CD14-positive monocyte (primary cell): ENCODE results near the gene ADAM8. TPM values are rescaled to one million over a fixed set of nuclear protein-coding genes. Genes with fewer than 3 reads are reported as not detected.
A peak's percentile ranks its signal among the peaks of the same experiment; 100 is the strongest.

Experiments
- DNase-seq, 3 donors: peaks; one replicate each; pipeline ENCODE4 v3.0.0-alpha.2; 2011 to 2022
- H2AFZ ChIP-seq: 2 replicates; pipeline ENCODE4 v1.6.0; 2012; ENCODE audit warnings: mild to moderate bottlenecking, low read depth, low read length, inconsistent platforms; ENCODE audit not compliant: insufficient read depth, poor library complexity, severe bottlenecking
- H3K27ac ChIP-seq, 2 donors: 1 replicate in 1 of 2; 2 replicates in 1 of 2; pipeline ENCODE4 v1.5.1; 2012 to 2013; ENCODE audit warnings: low read length in 2 of 2, control low read depth in 1 of 2, inconsistent platforms in 1 of 2, low read depth in 1 of 2, mild to moderate bottlenecking in 1 of 2
- H3K27me3 ChIP-seq, 2 donors: one replicate each; pipeline versions ENCODE4 v1.6.0 to v1.6.1; 2011 to 2013; ENCODE audit warnings: low read length in 2 of 2; ENCODE audit not compliant: control insufficient read depth in 2 of 2, insufficient read depth in 2 of 2
- H3K36me3 ChIP-seq, 2 donors: replicated peaks in 1 of 2; 1 replicate in 1 of 2; 2 replicates in 1 of 2; pipeline versions ENCODE4 v1.5.1 to v1.6.1; 2012 to 2013; ENCODE audit warnings: low read length in 2 of 2, control low read depth in 1 of 2, inconsistent platforms in 1 of 2, mild to moderate bottlenecking in 1 of 2; ENCODE audit not compliant: insufficient read depth in 2 of 2, control insufficient read depth in 1 of 2
- H3K4me1 ChIP-seq, 2 donors: 1 replicate in 1 of 2; 2 replicates in 1 of 2; pipeline versions ENCODE4 v1.5.1 to v1.6.1; 2012 to 2013; ENCODE audit warnings: low read length in 2 of 2, control low read depth in 1 of 2, inconsistent platforms in 1 of 2, mild to moderate bottlenecking in 1 of 2, moderate library complexity in 1 of 2; ENCODE audit not compliant: insufficient read depth in 2 of 2, control insufficient read depth in 1 of 2
- H3K4me2 ChIP-seq: replicated peaks from 2 replicates; pipeline ENCODE3; 2012; ENCODE audit warnings: low read length, moderate library complexity, mild to moderate bottlenecking; ENCODE audit not compliant: poor library complexity, severe bottlenecking; ENCODE audit errors: extremely low read depth
- H3K4me3 ChIP-seq, 3 experiments: fragments of 200-600 bp in 1 of 3; sonication (generic) in 1 of 3; replicated peaks in 1 of 3; 1 replicate in 2 of 3; 2 replicates in 1 of 3; pipeline ENCODE4 v1.5.1; 2011 to 2013; ENCODE audit warnings: low read length in 3 of 3, mild to moderate bottlenecking in 3 of 3, control low read depth in 2 of 3, low read depth in 2 of 3, inconsistent platforms in 1 of 3, moderate library complexity in 1 of 3
- H3K79me2 ChIP-seq: 2 replicates; pipeline ENCODE4 v1.6.0; 2012; ENCODE audit warnings: mild to moderate bottlenecking, control low read depth, inconsistent platforms, low read length, moderate library complexity; ENCODE audit not compliant: insufficient read depth
- H3K9ac ChIP-seq: 2 replicates; pipeline ENCODE4 v1.6.0; 2017; ENCODE audit warnings: low read length, mild to moderate bottlenecking; ENCODE audit not compliant: insufficient read depth, poor library complexity, severe bottlenecking
- H3K9me3 ChIP-seq, 2 donors: replicated peaks in 1 of 2; 1 replicate in 1 of 2; 2 replicates in 1 of 2; pipeline versions ENCODE4 v1.5.1 to v1.6.1; 2012 to 2013; ENCODE audit warnings: low read length in 2 of 2, control low read depth in 1 of 2; ENCODE audit not compliant: control insufficient read depth in 1 of 2, insufficient read depth in 1 of 2
- H4K20me1 ChIP-seq: 2 replicates; pipeline ENCODE4 v1.6.0; 2012; ENCODE audit warnings: mild to moderate bottlenecking, low read length, control low read depth, moderate library complexity; ENCODE audit not compliant: insufficient read depth
- H3K27ac Mint-ChIP-seq, 7 donors: one replicate each; pipeline ENCODE4 v1.8.0; 2020; ENCODE audit warnings: mild to moderate bottlenecking in 7 of 7, mixed read lengths in 7 of 7, moderate library complexity in 6 of 7, inconsistent platforms in 2 of 7
- H3K27me3 Mint-ChIP-seq, 3 donors: one replicate each; pipeline ENCODE4 v1.8.0; 2021 to 2022; ENCODE audit warnings: low read depth in 3 of 3, mild to moderate bottlenecking in 3 of 3, mixed read lengths in 3 of 3, moderate library complexity in 3 of 3, inconsistent platforms in 1 of 3
- H3K36me3 Mint-ChIP-seq, 2 donors: one replicate each; pipeline ENCODE4 v1.8.0; 2020; ENCODE audit warnings: mixed read lengths in 2 of 2, inconsistent platforms in 1 of 2, mild to moderate bottlenecking in 1 of 2
- H3K4me1 Mint-ChIP-seq: one replicate; pipeline ENCODE4 v1.8.0; 2020; ENCODE audit warnings: mild to moderate bottlenecking, mixed read lengths
- H3K4me3 Mint-ChIP-seq, 2 donors: one replicate each; pipeline ENCODE4 v1.8.0; 2020; ENCODE audit warnings: mild to moderate bottlenecking in 2 of 2, mixed read lengths in 2 of 2, moderate library complexity in 1 of 2
- H3K9me3 Mint-ChIP-seq, 7 donors: one replicate each; pipeline ENCODE4 v1.8.0; 2020 to 2022; ENCODE audit warnings: mixed read lengths in 7 of 7, mild to moderate bottlenecking in 6 of 7, moderate library complexity in 6 of 7, inconsistent platforms in 2 of 7
- CTCF ChIP-seq: fragments of 200-600 bp; IDR thresholded peaks from one replicate; pipeline ENCODE4 v1.8.0; 2022; ENCODE audit warnings: antibody characterized with exemption, mild to moderate bottlenecking
- WGBS: methylation state at CpG from one replicate; pipeline ENCODE4 v1.1.5; 2013; ENCODE audit warnings: missing lambda C conversion rate; ENCODE audit not compliant: insufficient coverage; 5-methylcytosine and 5-hydroxymethylcytosine counted together
- intact Hi-C, 2 donors: fragments of 100-400 bp; cut with micrococcal nuclease; formaldehyde crosslinking; loops; one replicate each; pipeline versions ENCODE4 v1.15.0 to v1.15.1; 2023
- polyA plus RNA-seq, 3 donors: library from polyadenylated mRNA; depleted of rRNA in 1 of 3; unstranded in 2 of 3; stranded (reverse) in 1 of 3; fragments of 300-500 nt in 2 of 3; fragments of >200 nt in 1 of 3; fragmentation: Illumina TruSeq in 2 of 3; gene quantifications; 1 replicate in 2 of 3; 2 replicates in 1 of 3; pipeline ENCODE4 v1.2.3, GENCODE V29; 2012 to 2021

The ADAM8 gene
- polyA plus RNA-seq, 3 donors: 32.7 to 228 (median 72.8) TPM

GRCh38 chr10:133229265-133230043 is 47.2 kb downstream of the ADAM8 start:
- Histone ChIP-seq H3K27ac (no peak overlapping the region), H3K36me3 (no peaks in the 10 kb centered on the region), H2AFZ (no peak overlapping the region), H3K9me3 (peaks cover 3 to 7% of the 10 kb centered on the region in 2 donors), H3K79me2 (no peaks in the 10 kb centered on the region), H4K20me1 (no peaks in the 10 kb centered on the region), H3K27me3 (peaks cover 22 to 75% of the 10 kb centered on the region in 2 donors), H3K9ac (no peak overlapping the region), H3K4me3 (no peak overlapping the region), H3K4me2 (peak overlapping the region; percentile 4), H3K4me1 (peaks cover 3 to 30% of the 10 kb centered on the region in 2 donors)
- intact Hi-C loops: loop anchor here in 1 of 2 donors (10.0 kb wide), 1 partner anchor 85 kb away; no protein-coding TSS in a partner anchor
- H3K36me3 Mint-ChIP-seq: peaks cover 9 to 13% of the 10 kb centered on the region in 2 donors
- no peak for DNase-seq
- peaks cover 19% of the 10 kb centered on the region for H3K4me1 Mint-ChIP-seq
- peak overlapping the region in 1 of 2 donors; percentile 90 for H3K4me3 Mint-ChIP-seq
- H3K9me3 Mint-ChIP-seq: peaks cover 2 to 22% (median 16%) of the 10 kb centered on the region in 7 donors
- H3K27ac Mint-ChIP-seq: peak overlapping the region in 1 of 7 donors; percentile 15
- 11% methylated on average over 50 of the region's 58 CpGs for WGBS
- H3K27me3 Mint-ChIP-seq: peaks cover 70 to 80% (median 78%) of the 10 kb centered on the region in 3 donors
- no peak for TF ChIP-seq CTCF

GRCh38 chr10:133227256-133227655 is 49.4 kb downstream of the ADAM8 start:
- H4K20me1 ChIP-seq: no peaks in the 10 kb centered on the region
- Mint-ChIP-seq H3K27ac (peak overlapping the region in 1 of 7 donors; percentile 50), H3K27me3 (peaks cover 60 to 72% (median 71%) of the 10 kb centered on the region in 3 donors), H3K9me3 (peaks cover 0 to 16% (median 12%) of the 10 kb centered on the region in 7 donors), H3K36me3 (peaks cover 9 to 13% of the 10 kb centered on the region in 2 donors), H3K4me1 (peaks cover 19% of the 10 kb centered on the region), H3K4me3 (peak overlapping the region in 1 of 2 donors; percentile 67)
- intact Hi-C loops: no loop called here
- H2AFZ ChIP-seq: no peak overlapping the region
- H3K27me3 ChIP-seq: peaks cover 22 to 64% of the 10 kb centered on the region in 2 donors
- no peaks in the 10 kb centered on the region for H3K36me3 ChIP-seq
- TF ChIP-seq CTCF: no peak
- 89% methylated on average over 14 of the region's 21 CpGs for WGBS
- no peak overlapping the region for H3K4me2 ChIP-seq
- peaks cover under 1 to 7% of the 10 kb centered on the region in 2 donors for H3K9me3 ChIP-seq
- no peak for DNase-seq
- H3K9ac ChIP-seq: no peak overlapping the region
- H3K79me2 ChIP-seq: no peaks in the 10 kb centered on the region
- no peak overlapping the region for H3K27ac ChIP-seq
- no peak overlapping the region for H3K4me3 ChIP-seq
- peaks cover 0 to 24% of the 10 kb centered on the region in 2 donors for H3K4me1 ChIP-seq
